Measurements from ENCODE around the gene FBXL19. TPM values are rescaled to one million over a fixed set of nuclear protein-coding genes. Genes with fewer than 3 reads are reported as not detected.
"Not testable (repeated sequence)": the region's sequence is repeated elsewhere in the genome, so short reads cannot be mapped to it uniquely, and the experiment has no call there.

Gene FBXL19
- polyA plus RNA-seq, 1 experiment, result 7.6 TPM

GRCh38 chr16:30887927-30888326, 35.4 kb upstream of the FBXL19 start:
- no peak for TF ChIP-seq CTCF (IDR thresholded peaks at IDR 0.05; ENCODE audit: insufficient read depth, low read depth, low read length)
- no peak for DNase-seq (ENCODE audit: low read depth)
- POLR2A ChIA-PET, result no interaction called here
- CTCF ChIA-PET, result interaction anchor here (5.9 kb wide), 1 partner anchor 14 kb away, joined by 20 read pairs; no protein-coding TSS in a partner anchor
- no peak overlapping the region for H3K4me3 ChIP-seq (ENCODE audit: low read depth, low read length)
- H3K36me3 ChIP-seq (ENCODE audit: control insufficient read depth, insufficient read depth, low read length), result peaks cover 16% of the 10 kb centered on the region
- no peaks in the 10 kb centered on the region for H3K27me3 ChIP-seq (ENCODE audit: control insufficient read depth, insufficient read depth, low read length)

DNA sequence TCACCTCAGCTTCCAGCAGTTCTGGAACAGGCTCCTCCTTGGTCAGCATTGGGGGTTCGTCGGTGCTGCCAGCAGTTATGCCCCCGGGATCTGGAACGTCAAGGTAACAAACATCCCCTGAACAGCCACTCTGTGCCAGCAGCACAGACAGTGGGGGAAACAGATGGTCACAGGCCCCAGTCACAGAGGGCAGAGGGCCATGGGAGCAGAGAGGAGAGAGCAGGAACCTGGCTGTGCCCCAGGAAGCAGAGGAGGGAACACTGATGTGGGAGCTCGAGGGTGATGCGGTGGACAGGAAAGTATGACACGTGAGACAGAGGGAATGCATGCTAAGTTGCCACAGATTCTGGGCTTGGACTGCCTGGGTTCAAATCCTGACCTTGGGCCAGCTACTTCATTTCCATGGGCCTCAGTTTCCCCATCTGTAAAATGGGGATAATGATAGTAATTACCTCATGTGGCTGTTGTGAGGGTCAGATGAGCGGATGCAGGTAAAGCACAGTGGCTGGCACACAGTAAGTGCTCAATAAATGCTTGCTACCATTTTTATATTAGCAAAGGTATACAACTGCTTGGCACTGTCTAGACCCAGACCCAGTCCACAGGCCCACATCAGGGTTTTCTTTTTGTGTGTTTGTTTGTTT, 34.4 kb upstream of the FBXL19 start:
- POLR2A ChIA-PET, result interaction anchor here (0.7 kb wide), 1 partner anchor 9 kb away, joined by 5 read pairs; no protein-coding TSS in a partner anchor
- Histone ChIP-seq H3K4me3 (ENCODE audit: low read depth, low read length) (no peak overlapping the region), H3K36me3 (ENCODE audit: control insufficient read depth, insufficient read depth, low read length) (peaks cover 16% of the 10 kb centered on the region), H3K27me3 (ENCODE audit: control insufficient read depth, insufficient read depth, low read length) (no peaks in the 10 kb centered on the region)
- CTCF ChIA-PET, result interaction anchor here (5.9 kb wide), 1 partner anchor 12 kb away, joined by 20 read pairs; no protein-coding TSS in a partner anchor
- TF ChIP-seq CTCF (IDR thresholded peaks at IDR 0.05; ENCODE audit: insufficient read depth, low read depth, low read length), result no peak
- DNase-seq (ENCODE audit: low read depth), result no peak

GRCh38 chr16:30889721-30890120, 33.7 kb upstream of the FBXL19 start:
- CTCF ChIA-PET, result interaction anchor here (1.0 to 5.9 kb wide), 2 partner anchors 12 to 52 kb away, joined by 3 to 20 read pairs; no protein-coding TSS in a partner anchor
- POLR2A ChIA-PET, result no interaction called here
- no peak for TF ChIP-seq CTCF (IDR thresholded peaks at IDR 0.05; ENCODE audit: insufficient read depth, low read depth, low read length)
- DNase-seq (ENCODE audit: low read depth), result no peak
- Histone ChIP-seq H3K27me3 (ENCODE audit: control insufficient read depth, insufficient read depth, low read length) (no peaks in the 10 kb centered on the region), H3K36me3 (ENCODE audit: control insufficient read depth, insufficient read depth, low read length) (peaks cover 16% of the 10 kb centered on the region), H3K4me3 (ENCODE audit: low read depth, low read length) (no peak overlapping the region)

GRCh38 chr16:30891043-30891823, 32.1 kb upstream of the FBXL19 start:
- H3K4me3 ChIP-seq (ENCODE audit: low read depth, low read length); H3K27me3 ChIP-seq (ENCODE audit: control insufficient read depth, insufficient read depth, low read length); DNase-seq (ENCODE audit: low read depth): not testable (repeated sequence)
- CTCF ChIA-PET, result interaction anchor here (0.8 to 5.9 kb wide), 5 partner anchors 10 to 51 kb away, joined by 3 to 20 read pairs (median 3); no protein-coding TSS in a partner anchor
- peaks cover 15% of the 10 kb centered on the region for H3K36me3 ChIP-seq (ENCODE audit: control insufficient read depth, insufficient read depth, low read length)
- POLR2A ChIA-PET, result interaction anchor here (0.6 kb wide), 1 partner anchor 10 kb away, joined by 12 read pairs; no protein-coding TSS in a partner anchor

DNA sequence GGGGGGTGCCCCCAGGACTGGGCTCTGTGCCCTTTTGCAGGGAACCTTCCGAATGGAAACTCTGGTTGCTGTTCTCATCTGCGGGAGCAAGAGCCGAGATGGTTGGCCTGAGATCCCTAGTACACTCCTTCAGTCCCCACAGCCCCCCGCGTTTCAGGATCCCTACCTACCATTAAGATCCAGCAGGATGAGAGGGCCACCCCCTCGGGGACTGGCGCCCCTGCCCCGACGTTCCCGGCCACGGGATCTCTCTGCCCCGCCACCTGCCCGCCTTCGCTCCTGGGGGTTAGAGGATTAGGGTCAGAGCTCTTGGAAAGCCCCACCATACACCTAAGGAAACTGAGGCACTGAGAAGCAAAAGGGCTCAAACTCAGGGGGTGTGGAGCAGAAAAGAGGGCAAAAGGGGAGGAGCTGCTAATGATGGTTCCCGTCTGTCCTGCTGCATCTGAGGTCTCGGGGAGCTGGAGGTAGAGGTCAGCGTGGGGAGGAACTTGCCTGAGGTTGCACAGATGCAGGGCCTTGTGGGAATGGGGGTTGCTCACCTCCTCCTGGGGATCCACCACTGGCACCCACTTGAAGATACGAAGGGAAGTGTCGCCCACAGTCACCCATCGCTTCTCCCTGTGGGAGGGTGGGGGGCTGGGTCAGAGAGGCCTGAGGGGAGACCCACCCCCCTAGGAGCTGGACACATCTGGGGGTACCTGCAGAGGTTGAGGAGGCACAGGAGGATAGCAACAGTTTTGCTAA, 30.5 kb upstream of the FBXL19 start:
- Histone ChIP-seq H3K4me3 (ENCODE audit: low read depth, low read length) (peak overlapping the region; percentile 80), H3K27me3 (ENCODE audit: control insufficient read depth, insufficient read depth, low read length) (no peaks in the 10 kb centered on the region), H3K36me3 (ENCODE audit: control insufficient read depth, insufficient read depth, low read length) (peaks cover 8% of the 10 kb centered on the region)
- CTCF ChIA-PET, result interaction anchor here (1.0 to 5.9 kb wide), 4 partner anchors 9 to 48 kb away, joined by 3 to 20 read pairs (median 4); no protein-coding TSS in a partner anchor
- POLR2A ChIA-PET, result no interaction called here
- no peak for DNase-seq (ENCODE audit: low read depth)
- TF ChIP-seq CTCF (IDR thresholded peaks at IDR 0.05; ENCODE audit: insufficient read depth, low read depth, low read length), result no peak
